IPS-18c (cell line): Measurements from ENCODE around the gene SMARCD3.

ENCODE experiments used
- H3K4me3 ChIP-seq: 2 replicates; pipeline ENCODE4 v1.7.0; 2013; ENCODE audit warnings: low read depth, mild to moderate bottlenecking, low read length, moderate library complexity; ENCODE audit not compliant: insufficient read depth
- H3K9me3 ChIP-seq: one replicate; pipeline ENCODE4 v1.6.1; 2013; ENCODE audit warnings: mild to moderate bottlenecking, low read length, moderate library complexity; ENCODE audit not compliant: control insufficient read depth, insufficient read depth

Gene SMARCD3

GRCh38 chr7:151208253-151208862 is 40.1 kb downstream of the SMARCD3 start:
- no peak overlapping the region for H3K4me3 ChIP-seq

GRCh38 chr7:151207804-151208203 is 40.7 kb downstream of the SMARCD3 start:
- Histone ChIP-seq H3K9me3 (no peaks in the 10 kb centered on the region), H3K4me3 (no peak overlapping the region)

More at GRCh38 chr7:151208253-151208862, 40.1 kb downstream of the SMARCD3 start:
- H3K9me3 ChIP-seq, result no peaks in the 10 kb centered on the region

GRCh38 chr7:151207315-151207714 is 41.2 kb downstream of the SMARCD3 start:
- no peaks in the 10 kb centered on the region for H3K9me3 ChIP-seq
- H3K4me3 ChIP-seq, result no peak overlapping the region

DNA sequence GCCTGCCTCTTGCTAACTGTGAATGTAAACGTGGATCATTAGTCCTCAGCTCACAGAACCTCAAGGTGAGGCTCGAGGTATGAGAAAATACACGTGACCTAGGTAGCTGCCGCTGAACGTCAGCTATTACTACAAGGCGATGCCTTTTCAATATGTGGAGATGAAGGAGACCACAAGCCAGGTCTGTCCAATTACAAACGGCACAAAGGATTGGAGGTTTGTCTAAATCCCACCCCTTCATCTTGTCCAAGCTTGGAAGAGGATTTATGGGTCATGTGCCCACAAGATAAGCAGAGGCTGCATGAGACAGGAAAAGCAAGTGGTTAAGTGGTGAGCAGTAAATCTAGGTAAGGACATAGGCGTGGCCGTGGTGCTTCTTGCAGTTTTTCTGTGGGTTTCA is 41.6 kb downstream of the SMARCD3 start:
- H3K9me3 ChIP-seq, result no peaks in the 10 kb centered on the region
- H3K4me3 ChIP-seq, result no peak overlapping the region

DNA sequence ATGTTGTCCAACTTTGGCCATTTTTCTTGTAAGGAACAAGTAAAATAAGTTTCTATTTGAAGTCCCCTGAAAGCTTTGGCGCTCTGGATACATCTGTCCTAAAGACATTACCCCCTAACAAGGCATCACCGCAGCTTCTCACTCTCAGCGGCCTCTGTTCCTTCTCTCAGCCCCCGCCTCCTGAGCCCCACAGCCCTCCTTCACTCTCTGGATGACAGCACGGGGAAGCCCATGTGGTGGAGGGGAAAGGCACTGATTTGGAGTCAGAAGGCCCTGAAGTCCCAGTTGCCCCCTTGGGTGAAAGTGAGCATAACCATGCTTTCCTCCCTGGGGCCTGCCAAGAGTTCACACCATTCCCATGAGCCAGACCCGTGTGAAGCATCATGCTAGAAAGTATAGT is 42.8 kb downstream of the SMARCD3 start:
- no peaks in the 10 kb centered on the region for H3K9me3 ChIP-seq
- H3K4me3 ChIP-seq, result no peak overlapping the region

DNA sequence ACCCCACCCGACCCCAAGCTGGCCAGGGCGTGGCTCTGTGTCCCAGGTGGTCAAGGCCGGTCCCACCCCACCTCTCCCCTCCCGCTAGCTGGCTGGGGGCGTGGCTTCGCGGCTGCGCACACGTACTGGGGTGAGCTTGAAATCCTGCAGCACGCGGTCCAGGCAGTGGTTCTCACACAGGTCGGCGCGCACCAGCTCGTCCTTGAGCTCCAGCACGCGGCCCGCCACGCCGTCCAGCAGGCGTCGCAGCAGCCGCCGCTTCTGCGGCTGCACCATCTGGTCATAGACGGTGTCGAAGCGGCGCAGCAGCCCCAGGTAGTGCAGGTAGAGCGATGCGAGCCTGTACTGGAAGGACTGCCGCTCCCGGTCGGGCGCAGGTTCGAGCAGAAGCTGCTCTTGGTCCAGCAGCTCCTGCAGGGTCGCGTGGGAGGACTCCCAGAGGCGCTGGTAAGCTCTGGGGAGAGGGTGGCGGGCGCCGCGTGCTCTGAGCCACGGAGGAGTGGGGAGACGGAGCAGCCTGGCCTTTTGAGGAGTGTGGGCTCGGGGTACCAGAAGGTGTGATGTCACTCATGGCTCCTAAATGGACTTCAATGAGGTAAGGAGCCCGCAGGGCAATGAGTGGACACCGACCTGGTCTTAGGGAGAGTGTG is 44.0 kb downstream of the SMARCD3 start:
- H3K9me3 ChIP-seq, result no peaks in the 10 kb centered on the region
- H3K4me3 ChIP-seq, result no peak overlapping the region

DNA sequence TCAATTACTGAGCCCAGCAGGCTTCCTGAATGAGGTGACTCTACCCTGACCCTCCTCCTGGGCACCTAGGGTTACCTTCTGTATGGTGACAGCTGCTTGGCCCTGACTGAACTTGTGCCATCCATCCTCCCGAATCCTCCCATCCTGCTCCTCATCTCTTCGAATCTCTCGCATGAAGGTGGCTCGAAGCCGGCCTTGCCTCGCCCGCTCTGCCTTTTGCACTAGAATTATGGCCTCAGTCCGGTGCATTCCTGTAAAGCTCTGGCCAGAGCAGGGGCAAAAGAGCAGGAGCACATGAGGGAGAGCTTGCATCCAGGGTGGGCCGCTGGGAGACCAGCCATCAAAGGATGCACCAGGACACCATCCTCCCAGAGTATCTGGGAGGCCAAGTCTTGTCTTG is 45.7 kb downstream of the SMARCD3 start:
- H3K4me3 ChIP-seq, result no peak overlapping the region

DNA sequence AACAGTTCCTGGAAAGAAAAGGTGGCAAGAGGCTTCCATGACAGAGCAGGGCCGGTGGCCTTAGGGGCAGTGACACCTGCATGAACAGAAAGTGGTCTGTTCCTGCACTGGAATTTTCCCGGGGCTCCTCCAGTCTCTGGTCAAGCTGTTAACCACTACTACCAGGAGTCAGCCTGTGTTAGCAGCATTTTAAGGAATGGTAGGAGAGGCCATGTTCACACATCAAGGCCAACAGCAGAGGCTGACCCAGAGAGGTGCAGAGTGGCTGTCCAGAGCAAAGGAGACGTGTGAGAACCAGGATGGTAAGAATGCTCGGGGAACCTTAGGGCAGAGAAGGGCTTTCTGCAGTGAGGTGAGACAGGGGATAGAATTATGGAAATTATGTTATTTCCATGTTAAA is 46.7 kb downstream of the SMARCD3 start:
- H3K4me3 ChIP-seq, result no peak overlapping the region

More for the DNA sequence above, 45.7 kb downstream of the SMARCD3 start:
- no peaks in the 10 kb centered on the region for H3K9me3 ChIP-seq

GRCh38 chr7:151201344-151201743 is 47.1 kb downstream of the SMARCD3 start:
- Histone ChIP-seq H3K4me3 (no peak overlapping the region), H3K9me3 (no peaks in the 10 kb centered on the region)

More for the DNA sequence above, 46.7 kb downstream of the SMARCD3 start:
- H3K9me3 ChIP-seq, result no peaks in the 10 kb centered on the region

- H3K9me3 ChIP-seq, result no peaks in the 10 kb centered on the region
- H3K4me3 ChIP-seq, result no peak overlapping the region
Observed at GRCh38 chr7:151198945-151199848, 49.3 kb downstream of the SMARCD3 start.

DNA sequence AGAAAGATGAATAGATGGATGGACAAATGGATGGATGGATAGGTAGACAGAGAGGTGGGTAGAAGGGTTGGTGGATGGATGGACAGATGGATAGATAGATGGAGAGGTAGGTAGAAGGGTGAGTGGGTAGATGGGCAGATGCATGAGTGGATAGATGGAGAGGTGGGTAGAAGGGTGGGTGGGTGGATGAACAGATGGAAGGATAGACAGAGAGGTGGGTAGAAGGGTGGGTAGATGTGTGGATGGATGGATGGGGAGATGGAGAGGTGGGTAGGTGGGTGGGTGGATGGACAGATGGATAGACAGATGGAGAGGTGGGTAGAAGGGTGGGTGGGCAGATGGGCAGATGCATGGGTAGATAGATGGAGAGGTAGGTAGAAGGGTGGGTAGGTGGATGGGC is 50.6 kb downstream of the SMARCD3 start:
- H3K4me3 ChIP-seq, result no peak overlapping the region

GRCh38 chr7:151195616-151196450 is 52.7 kb downstream of the SMARCD3 start:
- Histone ChIP-seq H3K9me3 (no peaks in the 10 kb centered on the region), H3K4me3 (no peak overlapping the region)

More for the DNA sequence above, 50.6 kb downstream of the SMARCD3 start:
- no peaks in the 10 kb centered on the region for H3K9me3 ChIP-seq

DNA sequence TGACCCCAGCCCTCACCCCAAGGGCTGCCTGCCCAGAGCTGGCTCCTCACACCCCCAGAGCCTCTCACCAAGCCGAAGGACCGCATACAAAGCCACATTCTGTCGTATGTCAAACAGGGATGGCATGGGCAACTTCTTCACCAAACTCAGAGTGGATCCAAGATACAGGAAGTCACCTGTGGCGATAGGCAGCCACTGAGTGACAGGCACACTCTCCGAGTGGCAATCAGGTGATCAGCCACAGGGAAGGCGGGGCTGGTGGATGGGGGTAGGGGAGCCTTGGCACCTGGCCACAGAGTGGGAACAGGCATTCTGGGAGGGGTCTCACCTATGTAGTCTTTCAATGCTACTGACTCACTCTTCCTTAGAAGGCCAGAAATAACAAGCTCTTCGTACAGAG is 54.3 kb downstream of the SMARCD3 start:
- Histone ChIP-seq H3K4me3 (no peak overlapping the region), H3K9me3 (no peaks in the 10 kb centered on the region)

DNA sequence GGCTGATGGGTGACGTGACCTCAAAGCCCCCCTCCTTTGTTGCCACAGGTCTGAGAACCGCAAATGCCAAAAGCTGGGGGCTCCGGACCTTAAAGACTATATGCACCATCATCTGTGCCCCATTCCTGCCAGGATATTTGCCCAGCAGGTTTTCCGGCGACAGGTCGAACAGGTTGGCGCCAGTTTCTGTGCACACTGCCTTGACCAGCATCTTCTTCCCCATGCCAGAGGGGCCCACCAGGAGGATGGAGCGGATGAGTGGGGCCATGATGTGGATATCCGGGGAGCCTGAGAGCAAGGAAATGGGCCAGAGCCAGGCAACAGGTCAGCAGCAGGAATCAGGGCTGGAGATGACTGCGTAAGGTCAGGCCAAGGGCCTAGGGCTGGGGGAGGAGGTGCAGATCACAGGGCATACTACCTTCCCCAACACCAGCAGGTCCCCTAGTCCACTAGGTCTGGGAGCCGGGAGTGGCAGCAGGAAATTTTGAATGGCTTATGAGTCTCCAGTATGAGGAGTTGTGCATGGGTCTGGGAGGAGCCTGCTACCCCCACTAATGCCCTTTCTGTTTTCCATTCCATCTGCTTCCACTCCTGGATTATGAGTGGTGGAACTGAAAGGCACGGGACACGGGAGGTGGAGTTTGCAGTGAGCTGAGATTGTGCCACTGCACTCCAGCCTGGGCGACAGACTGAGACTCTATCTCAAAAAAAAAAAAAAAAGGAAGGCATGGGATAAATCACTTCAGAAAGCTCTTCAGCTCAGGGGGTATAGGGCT is 55.1 kb downstream of the SMARCD3 start:
- no peak overlapping the region for H3K4me3 ChIP-seq
- H3K9me3 ChIP-seq, result no peaks in the 10 kb centered on the region

GRCh38 chr7:151192002-151192539 is 56.4 kb downstream of the SMARCD3 start:
- Histone ChIP-seq H3K4me3 (no peak overlapping the region), H3K9me3 (no peaks in the 10 kb centered on the region)

- Histone ChIP-seq H3K9me3 (no peaks in the 10 kb centered on the region), H3K4me3 (no peak overlapping the region)
Observed at GRCh38 chr7:151191544-151191943, 57.0 kb downstream of the SMARCD3 start.
